HepG2 (cell line): ENCODE measurements around the gene PLK3. TPM values are rescaled to one million over a fixed set of nuclear protein-coding genes. Genes with fewer than 3 reads are reported as not detected.
A peak's percentile ranks its signal among the peaks of the same experiment; 100 is the strongest.

Experiments used
- DBP ChIP-seq: sonication (generic); formaldehyde crosslinking; IDR thresholded peaks from 2 replicates; pipeline ENCODE4 v1.4.0; 2020; ENCODE audit warnings: missing genetic modification reagents; ENCODE audit errors: not compliant biosample characterization
- FOXM1 ChIP-seq: sonication (generic); formaldehyde crosslinking; IDR thresholded peaks from 2 replicates; pipeline ENCODE4 v1.5.0; 2020; ENCODE audit warnings: missing genetic modification reagents
- FOXP4 ChIP-seq: sonication (generic); formaldehyde crosslinking; IDR thresholded peaks from 2 replicates; pipeline ENCODE4 v1.4.0; 2020; ENCODE audit warnings: missing genetic modification reagents
- HNRNPH1 ChIP-seq: fragments of 200-400 bp; formaldehyde crosslinking; optimal IDR thresholded peaks from 2 replicates; pipeline ENCODE3; 2017; ENCODE audit warnings: mild to moderate bottlenecking, low read depth, low read length
- KIAA2018 ChIP-seq: sonication (generic); formaldehyde crosslinking; IDR thresholded peaks from 2 replicates; pipeline ENCODE4 v1.5.0; 2020; ENCODE audit warnings: mild to moderate bottlenecking, missing genetic modification reagents, borderline replicate concordance
- MTERF4 ChIP-seq: sonication (generic); formaldehyde crosslinking; IDR thresholded peaks from 2 replicates; pipeline ENCODE4 v1.8.0; 2023; ENCODE audit warnings: mild to moderate bottlenecking, missing genetic modification reagents
- NFE2L2 ChIP-seq: fragments of 150-350 bp; IDR thresholded peaks from 2 replicates; pipeline ENCODE4 v1.6.1; 2014; ENCODE audit warnings: low read length
- RARA ChIP-seq: IDR thresholded peaks from 2 replicates; pipeline ENCODE4 v1.6.1; 2016; ENCODE audit warnings: missing genetic modification reagents, missing compliant biosample characterization
- RORA ChIP-seq: sonication (generic); formaldehyde crosslinking; IDR thresholded peaks from 2 replicates; pipeline ENCODE4 v1.5.0; 2020; ENCODE audit warnings: mild to moderate bottlenecking, missing genetic modification reagents, moderate library complexity
- ZBTB46 ChIP-seq: sonication (generic); formaldehyde crosslinking; IDR thresholded peaks from 2 replicates; pipeline ENCODE4 v1.4.0; 2020; ENCODE audit warnings: mild to moderate bottlenecking, missing genetic modification reagents, borderline replicate concordance
- ZNF24 ChIP-seq: fragments of 450-650 bp; IDR thresholded peaks from 2 replicates; pipeline ENCODE4 v1.6.1; 2017; ENCODE audit warnings: antibody characterized with exemption, mild to moderate bottlenecking
- ZNF296 ChIP-seq: sonication (generic); formaldehyde crosslinking; conservative IDR thresholded peaks from 2 replicates; pipeline ENCODE4 v1.5.0; 2020; ENCODE audit warnings: mild to moderate bottlenecking, missing genetic modification reagents
- ZNF367 ChIP-seq: sonication (generic); formaldehyde crosslinking; IDR thresholded peaks from 2 replicates; pipeline ENCODE4 v1.4.0; 2020; ENCODE audit warnings: missing genetic modification reagents, borderline replicate concordance
- ZNF530 ChIP-seq: sonication (generic); formaldehyde crosslinking; IDR thresholded peaks from 2 replicates; pipeline ENCODE4 v1.5.0; 2020; ENCODE audit warnings: low read depth, mild to moderate bottlenecking, missing genetic modification reagents
- ZNF761 ChIP-seq: sonication (generic); formaldehyde crosslinking; conservative IDR thresholded peaks from 2 replicates; pipeline ENCODE4 v1.4.0; 2020; ENCODE audit warnings: mild to moderate bottlenecking, missing genetic modification reagents
- polyA plus RNA-seq, 8 experiments: library from polyadenylated mRNA; depleted of rRNA in 3 of 8; stranded (reverse) in 7 of 8; unstranded in 1 of 8; fragments of >200 nt; fragmentation: Illumina TruSeq in 4 of 8; extraction: Trizol in 4 of 8; gene quantifications; 2 replicates each; pipeline versions ENCODE4 v1.2.1 to v1.2.3, GENCODE V29; 2011 to 2016; ENCODE audit warnings: low read depth in 4 of 8, missing spikeins in 1 of 8, mixed read lengths in 1 of 8; ENCODE audit not compliant: insufficient read depth in 1 of 8
- total RNA-seq, 5 experiments: library from RNA; depleted of rRNA; stranded (reverse); fragments of >200 nt; fragmentation: Illumina TruSeq; extraction: Trizol; gene quantifications; 2 replicates each; pipeline ENCODE4 v1.2.3, GENCODE V29; 2016; ENCODE audit warnings: low read depth in 1 of 5

PLK3 gene
- total and polyA plus RNA-seq, 2 of the 13 experiments (the other 11 are each of a cell fraction or from before 2014, with no cell fraction given): 9.8 to 16.9 TPM

GRCh38 chr1:44799770-44800584 is at the start of gene PLK3 (continued):
- TF ChIP-seq ZNF296 (peak; percentile 53; the same call in 1 of the 2 replicates), KIAA2018 (CRISPR knock-in tag) (no peak), RORA (CRISPR knock-in tag) (no peak), FOXP4 (CRISPR knock-in tag) (peak; percentile 61), ZNF761 (CRISPR knock-in tag) (peak; percentile 82), FOXM1 (no peak), ZNF24 (peak; percentile 77), ZNF530 (CRISPR knock-in tag) (no peak), ZBTB46 (CRISPR knock-in tag) (no peak), DBP (CRISPR knock-in tag) (no peak), ZNF367 (CRISPR knock-in tag) (no peak), RARA (CRISPR knock-in tag) (peak; percentile 24), NFE2L2 (no peak), MTERF4 (CRISPR knock-in tag) (no peak; the same call in 1 of the 2 replicates), HNRNPH1 (no peak)
